ENCODE measurements around the gene CAND1. TPM values are rescaled to one million over a fixed set of nuclear protein-coding genes. Genes with fewer than 3 reads are reported as not detected.

The CAND1 gene
- total and polyA plus RNA-seq, 9 of the 15 experiments (the other 6 are each of a cell fraction or from before 2014, with no cell fraction given): 24.0 to 167 (median 77.5) TPM

- peak; percentile 34; the same call in 1 of the 3 replicates for ATAC-seq
- Histone ChIP-seq H3K4me1 (replicated peaks in 1 of 2; ENCODE audit: control insufficient read depth in 2 of 2, insufficient read depth in 2 of 2, low read length in 2 of 2) (no peaks in the 10 kb centered on the region; a peak in 1 of 5 replicates), H3K27me3 (ENCODE audit: control insufficient read depth in 2 of 2, insufficient read depth in 2 of 2, low read length in 2 of 2) (no peaks in the 10 kb centered on the region), H3K9ac (ENCODE audit: insufficient read depth in 1 of 2, low read depth in 2 of 2, low read length in 2 of 2) (no peak overlapping the region), H3K4me3 (no peak overlapping the region), H3K9me1 (ENCODE audit: control insufficient read depth, insufficient read depth, low read length) (no peaks in the 10 kb centered on the region), H2AFZ (ENCODE audit: low read depth, low read length) (no peak overlapping the region), H3K36me3 (ENCODE audit: control insufficient read depth, insufficient read depth, low read length) (peaks cover 49% of the 10 kb centered on the region), H3K27ac (ENCODE audit: extremely low read depth, low read depth, low read length) (no peak overlapping the region), H3K9me3 (replicated peaks; ENCODE audit: control insufficient read depth, insufficient read depth, low read depth, low read length) (no peaks in the 10 kb centered on the region), H3K4me2 (ENCODE audit: insufficient read depth, low read length) (no peak overlapping the region), H3K79me2 (ENCODE audit: control insufficient read depth, insufficient read depth, low read length) (peaks cover 86% of the 10 kb centered on the region), H4K20me1 (replicated peaks; ENCODE audit: control insufficient read depth, insufficient read depth, low read length) (peaks cover 4% of the 10 kb centered on the region; the same call in 1 of the 2 replicates)
- CTCF ChIA-PET (ENCODE audit: low intra/inter-chr PET ratio): no interaction called here
- no peak for FAIRE-seq
- in situ Hi-C loops (cut with MboI) (no loop called here), intact Hi-C loops (cut with micrococcal nuclease) (no loop called here)
- TF ChIP-seq ZNF551 (CRISPR knock-in tag; IDR thresholded peaks at IDR 0.05) (no peak), MCM5 (IDR thresholded peaks at IDR 0.05; ENCODE audit: low read depth) (no peak), KDM1A (IDR thresholded peaks at IDR 0.05) (no peak), TARDBP (IDR thresholded peaks at IDR 0.05) (no peak), FOS (IDR thresholded peaks at IDR 0.05; ENCODE audit: extremely low read depth, insufficient read length) (no peak), ARID4B (CRISPR knock-in tag; IDR thresholded peaks at IDR 0.05) (no peak), EP300 (IDR thresholded peaks at IDR 0.05; ENCODE audit: low read length) (no peak), HNRNPL (IDR thresholded peaks at IDR 0.05; ENCODE audit: low read depth, low read length) (no peak)
- POLR2A ChIA-PET: interaction anchor here (0.8 kb wide), 1 partner anchor 554 kb away, joined by 4 read pairs; no protein-coding TSS in a partner anchor
- DNase-seq (ENCODE audit: extremely low read depth in 1 of 4, low spot score in 3 of 4): no peak
- no TSS peak for BruUV-seq (replicated peaks)
- 88% methylated on average over 2 of the region's 2 CpGs for WGBS (ENCODE audit: insufficient coverage, low coverage, missing lambda C conversion rate)
These were observed 15.4 kb downstream of the CAND1 start for GRCh38 chr12:67284561-67284960.

Data from K562 (cell line).